ENCODE data around the gene TSACC. TPM values are rescaled to one million over a fixed set of nuclear protein-coding genes. Genes with fewer than 3 reads are reported as not detected.
A peak's percentile ranks its signal among the peaks of the same experiment; 100 is the strongest.

TSACC gene
- total and polyA plus RNA-seq, 2 donors (not counting 1 experiment from before 2014, with no cell fraction given): 0.69 to 1.2 TPM

DNA sequence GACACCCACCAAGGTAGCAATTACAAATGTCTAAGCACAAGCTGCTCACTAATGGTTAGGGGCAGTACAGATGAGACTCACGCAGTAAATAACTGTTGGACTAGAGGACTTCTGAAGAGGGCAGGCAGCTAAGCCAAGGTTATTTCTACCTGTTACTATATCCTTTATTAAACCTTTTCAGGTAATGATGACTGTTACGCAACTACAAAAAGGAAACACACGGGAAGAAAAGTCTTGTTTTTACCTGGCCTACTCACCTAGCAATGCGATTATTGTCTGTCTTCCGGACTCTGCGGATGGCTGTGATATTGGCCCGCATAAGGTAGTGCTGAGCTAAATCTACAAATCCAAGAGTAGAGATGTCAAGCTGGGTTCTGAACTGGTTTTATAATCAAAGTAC, 21.4 kb upstream of the TSACC start:
- no peak for DNase-seq
- Mint-ChIP-seq H3K4me1 (no peaks in the 10 kb centered on the region), H3K27me3 (no peaks in the 10 kb centered on the region), H3K27ac (no peak overlapping the region), H3K9me3 (ENCODE audit: insufficient read depth) (no peaks in the 10 kb centered on the region), H3K4me3 (no peak overlapping the region)
- Histone ChIP-seq H3K9ac (ENCODE audit: low read length) (no peak overlapping the region), H3K36me3 (replicated peaks in 1 of 2; ENCODE audit: control extremely low read depth in 1 of 2, control insufficient read depth in 1 of 2, extremely low read depth in 1 of 2, insufficient read depth in 2 of 2, low read length in 1 of 2) (peaks cover 27 to 74% of the 10 kb centered on the region in 2 experiments), H3K9me3 (ENCODE audit: control extremely low read depth in 1 of 3, control insufficient read depth in 2 of 3, insufficient read depth in 1 of 3, low read length in 2 of 3) (no peaks in the 10 kb centered on the region), H4K20me1 (ENCODE audit: control insufficient read depth, insufficient read depth, low read length, poor library complexity, severe bottlenecking) (no peaks in the 10 kb centered on the region), H3K4me1 (ENCODE audit: control insufficient read depth in 2 of 2, insufficient read depth in 2 of 2, low read length in 2 of 2) (no peaks in the 10 kb centered on the region), H3K79me2 (ENCODE audit: control insufficient read depth, insufficient read depth, low read length) (no peaks in the 10 kb centered on the region), H2AFZ (ENCODE audit: insufficient read depth, low read depth, low read length, poor library complexity, severe bottlenecking) (no peak overlapping the region), H3K4me2 (replicated peaks; ENCODE audit: low read depth, low read length, poor library complexity, severe bottlenecking) (no peak overlapping the region), H3K4me3 (ENCODE audit: control extremely low read depth in 1 of 5, extremely low read depth in 1 of 5, insufficient read depth in 1 of 5, low read depth in 2 of 5, low read length in 4 of 5) (no peak overlapping the region), H3K27ac (ENCODE audit: low read length in 2 of 2) (no peak overlapping the region), H3K27me3 (replicated peaks in 1 of 4; ENCODE audit: control extremely low read depth in 1 of 4, control insufficient read depth in 3 of 4, insufficient read depth in 4 of 4, low read length in 3 of 4) (no peaks in the 10 kb centered on the region)
- WGBS (ENCODE audit: insufficient coverage): 100% methylated on average over 4 of the region's 7 CpGs
- no peak for TF ChIP-seq EZH2 (IDR thresholded peaks at IDR 0.05; ENCODE audit: borderline replicate concordance, insufficient read depth, low read depth, low read length, poor library complexity, severe bottlenecking)
- intact Hi-C loops (cut with micrococcal nuclease): loop anchor here (10.0 kb wide), 1 partner anchor 172 kb away; no protein-coding TSS in a partner anchor
- no peak for ATAC-seq (ENCODE audit: low read depth)
- ChIA-PET POLR2A (no interaction called here), CTCF (interaction anchor here (0.9 to 2.6 kb wide), 2 partner anchors 92 to 175 kb away, joined by 3 to 8 read pairs; no protein-coding TSS in a partner anchor)

DNA sequence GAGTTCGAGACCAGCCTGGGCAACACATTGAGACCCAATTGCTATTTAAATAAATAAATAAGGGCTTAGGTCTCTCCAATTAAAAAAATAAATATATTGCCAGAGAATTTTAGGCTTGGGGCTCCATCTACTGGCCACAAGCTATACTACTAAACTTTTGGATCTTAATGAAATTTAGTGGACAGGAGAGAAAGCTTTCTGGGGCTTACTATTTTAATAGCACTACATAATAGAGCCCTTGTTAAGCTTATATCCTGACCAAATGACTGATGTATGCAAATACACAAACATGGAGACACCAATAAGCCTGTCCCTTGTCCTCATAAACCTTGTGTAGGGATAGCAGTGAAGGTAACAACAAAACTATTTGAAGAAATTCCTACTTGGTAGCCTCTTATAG, 18.7 kb upstream of the TSACC start:
- H3K9me3 Mint-ChIP-seq (ENCODE audit: insufficient read depth): no peaks in the 10 kb centered on the region
- ATAC-seq (ENCODE audit: low read depth): no peak
- Histone ChIP-seq H3K4me1 (ENCODE audit: control insufficient read depth in 2 of 2, insufficient read depth in 2 of 2, low read length in 2 of 2) (no peaks in the 10 kb centered on the region), H3K9me3 (ENCODE audit: control extremely low read depth in 1 of 3, control insufficient read depth in 2 of 3, insufficient read depth in 1 of 3, low read length in 2 of 3) (no peaks in the 10 kb centered on the region), H3K79me2 (ENCODE audit: control insufficient read depth, insufficient read depth, low read length) (peaks cover under 1% of the 10 kb centered on the region), H3K4me3 (ENCODE audit: control extremely low read depth in 1 of 5, extremely low read depth in 1 of 5, insufficient read depth in 1 of 5, low read depth in 2 of 5, low read length in 4 of 5) (no peak overlapping the region), H3K36me3 (replicated peaks in 1 of 2; ENCODE audit: control extremely low read depth in 1 of 2, control insufficient read depth in 1 of 2, extremely low read depth in 1 of 2, insufficient read depth in 2 of 2, low read length in 1 of 2) (peaks cover 20 to 72% of the 10 kb centered on the region in 2 experiments), H2AFZ (ENCODE audit: insufficient read depth, low read depth, low read length, poor library complexity, severe bottlenecking) (no peak overlapping the region), H3K4me2 (replicated peaks; ENCODE audit: low read depth, low read length, poor library complexity, severe bottlenecking) (no peak overlapping the region), H3K9ac (ENCODE audit: low read length) (no peak overlapping the region), H4K20me1 (ENCODE audit: control insufficient read depth, insufficient read depth, low read length, poor library complexity, severe bottlenecking) (no peaks in the 10 kb centered on the region), H3K27ac (ENCODE audit: low read length in 2 of 2) (no peak overlapping the region), H3K27me3 (replicated peaks in 1 of 4; ENCODE audit: control extremely low read depth in 1 of 4, control insufficient read depth in 3 of 4, insufficient read depth in 4 of 4, low read length in 3 of 4) (no peaks in the 10 kb centered on the region)
- CTCF ChIA-PET: interaction anchor here (0.6 to 2.9 kb wide), 17 partner anchors 8 to 381 kb away, joined by 3 to 11 read pairs (median 5); partner anchors contain the start of gene PMF1
- no peaks in the 10 kb centered on the region for H3K4me1 Mint-ChIP-seq
- no CpG with 5 or more reads among the region's 1 CpG for WGBS (ENCODE audit: insufficient coverage)
- no peak overlapping the region for H3K4me3 Mint-ChIP-seq
- peak; percentile 47 for DNase-seq
- no peak for TF ChIP-seq EZH2 (IDR thresholded peaks at IDR 0.05; ENCODE audit: borderline replicate concordance, insufficient read depth, low read depth, low read length, poor library complexity, severe bottlenecking)
- TF ChIP-seq, protein P1, sequence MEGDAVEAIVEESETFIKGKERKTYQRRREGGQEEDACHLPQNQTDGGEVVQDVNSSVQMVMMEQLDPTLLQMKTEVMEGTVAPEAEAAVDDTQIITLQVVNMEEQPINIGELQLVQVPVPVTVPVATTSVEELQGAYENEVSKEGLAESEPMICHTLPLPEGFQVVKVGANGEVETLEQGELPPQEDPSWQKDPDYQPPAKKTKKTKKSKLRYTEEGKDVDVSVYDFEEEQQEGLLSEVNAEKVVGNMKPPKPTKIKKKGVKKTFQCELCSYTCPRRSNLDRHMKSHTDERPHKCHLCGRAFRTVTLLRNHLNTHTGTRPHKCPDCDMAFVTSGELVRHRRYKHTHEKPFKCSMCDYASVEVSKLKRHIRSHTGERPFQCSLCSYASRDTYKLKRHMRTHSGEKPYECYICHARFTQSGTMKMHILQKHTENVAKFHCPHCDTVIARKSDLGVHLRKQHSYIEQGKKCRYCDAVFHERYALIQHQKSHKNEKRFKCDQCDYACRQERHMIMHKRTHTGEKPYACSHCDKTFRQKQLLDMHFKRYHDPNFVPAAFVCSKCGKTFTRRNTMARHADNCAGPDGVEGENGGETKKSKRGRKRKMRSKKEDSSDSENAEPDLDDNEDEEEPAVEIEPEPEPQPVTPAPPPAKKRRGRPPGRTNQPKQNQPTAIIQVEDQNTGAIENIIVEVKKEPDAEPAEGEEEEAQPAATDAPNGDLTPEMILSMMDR (IDR thresholded peaks at IDR 0.05): peak; percentile 73
- H3K27me3 Mint-ChIP-seq: no peaks in the 10 kb centered on the region
- intact Hi-C loops (cut with micrococcal nuclease): loop anchor here (10.0 kb wide), 1 partner anchor 175 kb away; no protein-coding TSS in a partner anchor
- H3K27ac Mint-ChIP-seq: no peak overlapping the region
- POLR2A ChIA-PET: no interaction called here

Measured in B cell (primary cell).